PC-9 (cell line): ENCODE data around the gene CNTN4. TPM values are rescaled to one million over a fixed set of nuclear protein-coding genes. Genes with fewer than 3 reads are reported as not detected.

Source experiments
- BruUV-seq: library from RNA; stranded (reverse); fragments of 400-500 nt; replicated peaks from 2 replicates; lab custom pipeline; 2021; lab: Mats Ljungman, UMichigan
- CTCF ChIA-PET: fragments of 300-600 bp; sonication (Branson Sonifier 250); formaldehyde crosslinking; loops from one replicate; lab custom pipeline; 2022; ENCODE audit warnings: antibody characterized with exemption; lab: Charles Lee
- POLR2A ChIA-PET: fragments of 300-600 bp; sonication (Branson Sonifier 250); formaldehyde crosslinking; loops from one replicate; lab custom pipeline; 2022; ENCODE audit warnings: antibody characterized with exemption; ENCODE audit not compliant: unreplicated experiment; lab: Charles Lee
- DNase-seq, 2 experiments: peaks; one replicate each; pipeline versions ENCODE4 v3.0.0 to v3.0.0-alpha.2; 2015 to 2022; ENCODE audit warnings: mixed read lengths in 1 of 2
- H2AFZ ChIP-seq: fragments of 200-600 bp; sonication (generic); 2 replicates; pipeline ENCODE4 v1.8.1; 2017; ENCODE audit warnings: antibody characterized with exemption
- H3F3A ChIP-seq: fragments of 200-600 bp; sonication (generic); 2 replicates; pipeline ENCODE4 v1.8.1; 2017; ENCODE audit warnings: antibody characterized with exemption, mild to moderate bottlenecking, low read depth; ENCODE audit not compliant: insufficient read depth
- H3K27ac ChIP-seq: fragments of 200-600 bp; sonication (generic); 2 replicates; pipeline ENCODE4 v1.6.1; 2016; ENCODE audit warnings: mixed run types
- H3K27me3 ChIP-seq: fragments of 200-600 bp; sonication (generic); 2 replicates; pipeline ENCODE4 v1.6.1; 2016; ENCODE audit warnings: low read depth, mixed run types; ENCODE audit not compliant: insufficient read depth
- H3K36me3 ChIP-seq: fragments of 200-600 bp; sonication (generic); 2 replicates; pipeline ENCODE4 v1.6.1; 2016; ENCODE audit warnings: low read depth, mixed run types
- H3K4me1 ChIP-seq: fragments of 200-600 bp; sonication (generic); replicated peaks from 2 replicates; pipeline ENCODE4 v1.6.1; 2016; ENCODE audit warnings: mixed run types; ENCODE audit not compliant: insufficient read depth
- H3K4me2 ChIP-seq: fragments of 200-600 bp; sonication (generic); 2 replicates; pipeline ENCODE4 v1.6.1; 2017; ENCODE audit warnings: mixed run types
- H3K4me3 ChIP-seq: fragments of 200-600 bp; sonication (generic); 2 replicates; pipeline ENCODE4 v1.6.1; 2016; ENCODE audit warnings: mixed run types
- H3K79me2 ChIP-seq: fragments of 200-600 bp; sonication (generic); 2 replicates; pipeline ENCODE4 v1.6.1; 2017; ENCODE audit warnings: low read depth, mixed run types
- H3K9me2 ChIP-seq: fragments of 200-600 bp; sonication (generic); 2 replicates; pipeline ENCODE4 v1.8.1; 2017; ENCODE audit warnings: mild to moderate bottlenecking; ENCODE audit not compliant: insufficient read depth
- H3K9me3 ChIP-seq: fragments of 200-600 bp; sonication (generic); 2 replicates; pipeline ENCODE4 v1.8.1; 2016; ENCODE audit warnings: low read depth; ENCODE audit not compliant: insufficient read depth
- H4K20me1 ChIP-seq: fragments of 200-600 bp; sonication (generic); 2 replicates; pipeline ENCODE4 v1.8.1; 2017; ENCODE audit not compliant: insufficient read depth
- EZH2 ChIP-seq: fragments of 200-600 bp; sonication (generic); IDR thresholded peaks from 2 replicates; pipeline ENCODE4 v1.8.0; 2017; ENCODE audit warnings: antibody characterized with exemption, low read depth
- intact Hi-C: fragments of 100-400 bp; cut with micrococcal nuclease; formaldehyde crosslinking; loops from one replicate; pipeline ENCODE4 v1.10.0; 2022; ENCODE audit not compliant: unreplicated experiment
- total RNA-seq: library from RNA; stranded (reverse); gene quantifications from 2 replicates; pipeline ENCODE4 v1.2.3, GENCODE V29; 2021
- TF ChIP-seq, protein P1 (sequence below): fragments of 200-600 bp; sonication (generic); conservative IDR thresholded peaks from 2 replicates; pipeline ENCODE4 v1.6.1; 2017; ENCODE audit warnings: mixed run types, antibody characterized with exemption, mild to moderate bottlenecking, moderate library complexity

CNTN4 gene
- total RNA-seq, 1 experiment from 2014 or later: not detected

DNA sequence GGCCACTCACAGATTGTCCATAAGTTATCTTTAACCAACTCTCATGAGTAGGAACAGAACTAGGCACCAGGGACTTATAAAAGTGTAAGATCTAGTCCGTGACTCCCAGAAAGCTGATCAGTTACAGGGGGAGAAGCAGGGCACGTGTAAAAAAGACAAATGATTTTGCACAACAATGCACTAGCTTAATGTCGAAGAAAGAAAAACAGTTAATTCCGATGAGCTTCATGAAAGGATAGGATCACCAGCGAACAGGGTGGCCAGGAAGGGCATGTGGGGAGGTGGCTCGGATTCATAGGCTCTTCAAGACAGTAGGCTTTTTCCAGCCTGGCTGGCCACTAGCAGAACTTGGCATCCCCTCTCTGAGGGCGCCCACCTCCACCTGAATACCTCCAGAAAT, 921.5 kb downstream of the CNTN4 start:
- Histone ChIP-seq H2AFZ (no peak overlapping the region), H3K79me2 (no peaks in the 10 kb centered on the region), H3K4me1 (no peaks in the 10 kb centered on the region), H3K27me3 (no peaks in the 10 kb centered on the region), H3K4me2 (no peak overlapping the region), H3K9me2 (no peaks in the 10 kb centered on the region), H4K20me1 (no peaks in the 10 kb centered on the region), H3K9me3 (no peaks in the 10 kb centered on the region), H3K36me3 (no peaks in the 10 kb centered on the region), H3K27ac (no peak overlapping the region), H3F3A (no peaks in the 10 kb centered on the region), H3K4me3 (no peak overlapping the region)
- intact Hi-C loops: no loop called here
- no peak for TF ChIP-seq EZH2
- TF ChIP-seq, protein P1, sequence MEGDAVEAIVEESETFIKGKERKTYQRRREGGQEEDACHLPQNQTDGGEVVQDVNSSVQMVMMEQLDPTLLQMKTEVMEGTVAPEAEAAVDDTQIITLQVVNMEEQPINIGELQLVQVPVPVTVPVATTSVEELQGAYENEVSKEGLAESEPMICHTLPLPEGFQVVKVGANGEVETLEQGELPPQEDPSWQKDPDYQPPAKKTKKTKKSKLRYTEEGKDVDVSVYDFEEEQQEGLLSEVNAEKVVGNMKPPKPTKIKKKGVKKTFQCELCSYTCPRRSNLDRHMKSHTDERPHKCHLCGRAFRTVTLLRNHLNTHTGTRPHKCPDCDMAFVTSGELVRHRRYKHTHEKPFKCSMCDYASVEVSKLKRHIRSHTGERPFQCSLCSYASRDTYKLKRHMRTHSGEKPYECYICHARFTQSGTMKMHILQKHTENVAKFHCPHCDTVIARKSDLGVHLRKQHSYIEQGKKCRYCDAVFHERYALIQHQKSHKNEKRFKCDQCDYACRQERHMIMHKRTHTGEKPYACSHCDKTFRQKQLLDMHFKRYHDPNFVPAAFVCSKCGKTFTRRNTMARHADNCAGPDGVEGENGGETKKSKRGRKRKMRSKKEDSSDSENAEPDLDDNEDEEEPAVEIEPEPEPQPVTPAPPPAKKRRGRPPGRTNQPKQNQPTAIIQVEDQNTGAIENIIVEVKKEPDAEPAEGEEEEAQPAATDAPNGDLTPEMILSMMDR: no peak
- DNase-seq: no peak
- ChIA-PET POLR2A (no interaction called here), CTCF (no interaction called here)
- no TSS peak for BruUV-seq

DNA sequence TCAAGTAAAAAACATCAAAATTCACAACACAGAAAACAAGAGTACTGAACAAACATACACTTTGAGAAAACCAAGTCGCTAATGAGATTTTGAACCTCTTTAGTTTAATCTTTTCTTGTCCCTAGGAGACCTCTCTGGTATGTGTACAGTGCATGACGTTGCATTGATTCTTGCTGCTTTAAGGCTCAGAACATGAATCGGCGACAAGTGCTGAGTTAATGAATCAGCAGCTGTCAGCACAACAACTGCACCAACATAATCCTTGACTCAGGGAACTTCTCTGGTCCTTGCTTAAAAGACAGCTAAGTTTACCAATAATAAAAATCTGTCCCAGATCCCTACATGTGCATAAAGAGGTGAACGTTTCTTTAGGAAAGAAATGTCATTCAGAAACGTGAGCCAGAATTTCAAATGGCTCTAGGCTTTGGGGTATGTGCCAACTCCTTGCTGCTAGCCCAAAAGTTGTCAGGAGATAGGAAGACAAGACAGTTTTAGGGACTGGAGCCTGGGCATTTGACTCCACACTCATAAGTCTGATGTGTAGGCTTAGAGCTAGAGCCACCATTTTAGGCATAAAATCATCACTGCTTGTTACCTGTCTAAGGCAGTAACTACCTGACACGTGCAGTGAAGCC, 924.6 kb downstream of the CNTN4 start:
- ChIA-PET POLR2A (no interaction called here), CTCF (no interaction called here)
- Histone ChIP-seq H2AFZ (no peak overlapping the region), H3K4me1 (no peaks in the 10 kb centered on the region), H3K9me3 (no peaks in the 10 kb centered on the region), H3K27ac (no peak overlapping the region), H3K4me3 (no peak overlapping the region), H3K79me2 (no peaks in the 10 kb centered on the region), H3K27me3 (no peaks in the 10 kb centered on the region; the same call in 1 of the 2 replicates), H4K20me1 (no peaks in the 10 kb centered on the region), H3K36me3 (no peaks in the 10 kb centered on the region), H3K4me2 (no peak overlapping the region), H3F3A (no peaks in the 10 kb centered on the region), H3K9me2 (no peaks in the 10 kb centered on the region)
- intact Hi-C loops: no loop called here
- no peak for DNase-seq
- TF ChIP-seq, protein P1: no peak
- no TSS peak for BruUV-seq

DNA sequence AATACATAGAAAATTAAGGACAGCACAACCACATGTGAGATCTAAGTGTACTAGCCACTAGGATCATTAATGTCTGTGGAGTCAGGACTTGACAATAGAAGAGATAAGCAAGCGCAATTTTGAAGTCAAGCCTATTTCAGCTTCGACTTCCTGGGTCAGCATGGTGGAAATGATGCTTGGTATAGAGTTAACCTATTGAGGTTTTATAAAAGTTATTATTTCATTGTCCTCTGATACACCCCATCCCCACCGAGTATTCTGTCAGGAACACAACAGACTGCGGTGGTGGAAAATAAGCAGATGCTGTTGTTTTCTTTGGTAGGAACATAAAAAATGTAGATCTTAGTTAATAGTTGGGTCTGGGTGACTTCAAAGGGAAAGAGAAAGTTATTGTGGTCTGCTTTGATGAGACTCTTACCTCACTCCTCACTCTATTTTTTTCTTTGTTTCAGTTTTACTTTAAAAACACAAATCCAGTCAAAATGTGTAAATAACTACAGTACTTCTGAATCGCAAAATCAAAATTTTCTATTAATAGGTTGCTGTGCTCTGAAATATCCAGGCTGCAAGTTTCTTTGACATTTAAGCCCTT, 929.4 kb downstream of the CNTN4 start:
- H3K27ac ChIP-seq: no peak overlapping the region
- CTCF ChIA-PET: no interaction called here
- TF ChIP-seq, protein P1: no peak
- TF ChIP-seq EZH2: no peak
- H4K20me1 ChIP-seq: no peaks in the 10 kb centered on the region
- no peak overlapping the region for H2AFZ ChIP-seq
- H3K9me3 ChIP-seq: no peaks in the 10 kb centered on the region
- DNase-seq: no peak
- no peak overlapping the region for H3K4me3 ChIP-seq
- BruUV-seq: no TSS peak
- POLR2A ChIA-PET: no interaction called here
- peaks cover 12% of the 10 kb centered on the region for H3K27me3 ChIP-seq
- H3K36me3 ChIP-seq: no peaks in the 10 kb centered on the region
- no peak overlapping the region for H3K4me2 ChIP-seq
- no peaks in the 10 kb centered on the region for H3K4me1 ChIP-seq
- H3F3A ChIP-seq: no peaks in the 10 kb centered on the region
- no peaks in the 10 kb centered on the region for H3K9me2 ChIP-seq
- H3K79me2 ChIP-seq: no peaks in the 10 kb centered on the region
- intact Hi-C loops: no loop called here
